Nephron (organoid): ENCODE results near the gene PSME1.

Source experiments
- H3K27ac Mint-ChIP-seq, 3 experiments: 2 replicates each; pipeline ENCODE4 v1.8.0; 2020; ENCODE audit warnings: mixed read lengths in 3 of 3, mild to moderate bottlenecking in 2 of 3, moderate library complexity in 1 of 3
- H3K27me3 Mint-ChIP-seq: 2 replicates; pipeline ENCODE4 v1.8.0; 2021; ENCODE audit warnings: low read depth, mild to moderate bottlenecking, moderate library complexity, mixed read lengths
- H3K36me3 Mint-ChIP-seq: 2 replicates; pipeline ENCODE4 v1.8.0; 2020; ENCODE audit warnings: low read depth, mixed read lengths
- H3K4me1 Mint-ChIP-seq: 2 replicates; pipeline ENCODE4 v1.8.0; 2020; ENCODE audit warnings: mixed read lengths
- H3K4me3 Mint-ChIP-seq, 3 experiments: 2 replicates each; pipeline ENCODE4 v1.8.0; 2020; ENCODE audit warnings: mild to moderate bottlenecking in 3 of 3, mixed read lengths in 3 of 3, moderate library complexity in 2 of 3
- H3K9me3 Mint-ChIP-seq: 2 replicates; pipeline ENCODE4 v1.8.0; 2020; ENCODE audit warnings: mixed read lengths
- CTCF ChIP-seq, 3 experiments: fragments of 200-600 bp; sonication (generic); IDR thresholded peaks; one replicate each; pipeline ENCODE4 v1.5.0; 2021; ENCODE audit warnings: antibody characterized with exemption in 3 of 3; ENCODE audit not compliant: unreplicated experiment in 3 of 3

Gene PSME1

DNA sequence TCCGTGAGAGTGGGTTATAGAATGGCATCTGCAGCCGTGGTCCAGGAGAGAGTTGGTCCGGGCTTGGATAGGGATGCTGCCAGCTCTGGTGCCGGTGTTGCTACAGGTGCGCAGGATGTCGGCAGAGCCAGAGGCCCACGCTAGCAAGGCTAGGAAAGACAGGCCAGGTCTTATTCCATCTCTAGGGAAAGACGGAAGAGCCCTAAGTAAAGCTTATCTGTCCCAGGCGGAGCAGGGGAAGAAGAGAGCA, 485 bp upstream of the PSME1 start:
- Mint-ChIP-seq H3K9me3 (no peaks in the 10 kb centered on the region), H3K27ac (peak overlapping the region; percentile 52 to 84 (median 60)), H3K27me3 (peaks cover 3% of the 10 kb centered on the region), H3K4me3 (peak overlapping the region; percentile 87 to 88 (median 88)), H3K36me3 (peaks cover 24% of the 10 kb centered on the region), H3K4me1 (peaks cover 57% of the 10 kb centered on the region)
- TF ChIP-seq CTCF (IDR thresholded peaks at IDR 0.05; ENCODE audit: unreplicated experiment in 3 of 3), result no peak

DNA sequence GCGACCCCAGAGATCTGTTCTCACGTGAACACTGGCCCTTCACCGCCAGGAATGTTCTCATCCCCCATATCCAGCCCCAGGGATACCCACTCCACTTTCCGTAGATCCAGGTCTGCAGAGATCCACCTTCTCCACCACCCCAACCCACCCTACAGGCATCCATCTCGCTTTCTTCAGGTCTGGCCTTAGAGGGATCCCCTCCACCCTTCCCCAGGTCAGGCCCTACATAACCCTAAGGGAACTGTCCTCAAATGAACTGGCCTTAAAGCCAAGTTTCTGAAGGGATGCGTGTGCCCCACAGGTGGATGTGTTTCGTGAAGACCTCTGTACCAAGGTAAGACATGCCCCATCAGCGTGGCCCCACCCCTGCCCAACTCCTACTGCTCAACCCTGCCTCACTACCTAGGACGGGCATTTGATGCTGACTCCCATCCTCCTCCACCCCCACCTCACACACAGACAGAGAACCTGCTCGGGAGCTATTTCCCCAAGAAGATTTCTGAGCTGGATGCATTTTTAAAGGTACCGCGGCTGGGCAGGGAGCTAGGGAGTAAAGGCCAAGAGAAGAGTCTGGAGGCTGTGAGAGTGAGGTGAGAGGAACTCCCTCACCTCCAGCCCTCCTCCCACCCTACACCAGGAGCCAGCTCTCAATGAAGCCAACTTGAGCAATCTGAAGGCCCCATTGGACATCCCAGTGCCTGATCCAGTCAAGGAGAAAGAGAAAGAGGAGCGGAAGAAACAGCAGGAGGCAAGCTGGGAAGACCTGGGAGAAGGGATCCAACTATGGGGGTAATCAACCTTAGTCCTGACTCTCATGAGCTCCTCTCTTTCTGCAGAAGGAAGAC, 912 bp downstream of the PSME1 start:
- peak overlapping the region; percentile 82 to 89 (median 86) for H3K4me3 Mint-ChIP-seq

DNA sequence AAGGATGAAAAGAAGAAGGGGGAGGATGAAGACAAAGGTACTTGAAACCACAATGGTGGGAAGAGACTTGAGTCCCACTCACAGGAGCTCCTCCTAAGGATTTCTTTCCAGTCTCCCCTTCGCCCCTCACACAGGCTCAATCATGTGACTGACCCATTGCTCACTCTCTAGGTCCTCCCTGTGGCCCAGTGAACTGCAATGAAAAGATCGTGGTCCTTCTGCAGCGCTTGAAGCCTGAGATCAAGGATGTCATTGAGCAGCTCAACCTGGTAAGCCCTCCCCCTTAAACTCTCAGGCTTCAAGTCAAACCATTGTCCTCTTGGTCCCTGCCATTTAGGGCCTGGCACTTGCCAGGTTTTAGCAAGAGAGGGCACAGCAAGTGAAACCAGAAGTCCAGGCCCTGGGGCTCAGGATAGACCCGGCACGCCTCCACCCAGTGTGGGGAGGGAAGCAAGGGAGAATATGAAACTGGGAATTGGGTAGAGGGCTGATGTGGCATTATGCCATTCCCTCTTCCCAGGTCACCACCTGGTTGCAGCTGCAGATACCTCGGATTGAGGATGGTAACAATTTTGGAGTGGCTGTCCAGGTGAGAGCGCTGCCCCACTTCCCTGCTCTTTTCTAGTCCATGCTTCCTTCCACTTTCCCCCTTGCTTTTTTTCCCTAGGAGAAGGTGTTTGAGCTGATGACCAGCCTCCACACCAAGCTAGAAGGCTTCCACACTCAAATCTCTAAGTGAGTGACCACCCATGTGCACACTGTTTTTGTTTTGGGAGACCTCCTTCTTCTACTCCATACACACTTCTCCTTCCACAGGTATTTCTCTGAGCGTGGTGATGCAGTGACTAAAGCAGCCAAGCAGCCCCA, 1.8 kb downstream of the PSME1 start:
- no peak for TF ChIP-seq CTCF (IDR thresholded peaks at IDR 0.05; ENCODE audit: unreplicated experiment in 3 of 3)
- Mint-ChIP-seq H3K4me3 (peak overlapping the region; percentile 86 to 98 (median 89)), H3K36me3 (peaks cover 24% of the 10 kb centered on the region), H3K4me1 (peaks cover 39% of the 10 kb centered on the region), H3K27me3 (peaks cover 3% of the 10 kb centered on the region), H3K9me3 (no peaks in the 10 kb centered on the region), H3K27ac (peak overlapping the region in 2 of 3 experiments; percentile 27 to 50)

More for the DNA sequence above, 912 bp downstream of the PSME1 start:
- TF ChIP-seq CTCF (IDR thresholded peaks at IDR 0.05; ENCODE audit: unreplicated experiment in 3 of 3), result no peak
- H3K4me1 Mint-ChIP-seq, result peaks cover 45% of the 10 kb centered on the region
- H3K27ac Mint-ChIP-seq, result peak overlapping the region; percentile 27 to 82 (median 50)
- H3K9me3 Mint-ChIP-seq, result no peaks in the 10 kb centered on the region
- peaks cover 3% of the 10 kb centered on the region for H3K27me3 Mint-ChIP-seq
- H3K36me3 Mint-ChIP-seq, result peaks cover 24% of the 10 kb centered on the region

- Mint-ChIP-seq H3K27ac (peak overlapping the region in 1 of 3 experiments; percentile 21), H3K4me3 (peak overlapping the region; percentile 86 to 98 (median 89)), H3K27me3 (peaks cover 3% of the 10 kb centered on the region), H3K36me3 (peaks cover 24% of the 10 kb centered on the region), H3K9me3 (no peaks in the 10 kb centered on the region), H3K4me1 (peaks cover 35% of the 10 kb centered on the region)
- TF ChIP-seq CTCF (IDR thresholded peaks at IDR 0.05; ENCODE audit: unreplicated experiment in 3 of 3), result no peak
Measured at GRCh38 chr14:24138396-24139271, 2.6 kb downstream of the PSME1 start.

DNA sequence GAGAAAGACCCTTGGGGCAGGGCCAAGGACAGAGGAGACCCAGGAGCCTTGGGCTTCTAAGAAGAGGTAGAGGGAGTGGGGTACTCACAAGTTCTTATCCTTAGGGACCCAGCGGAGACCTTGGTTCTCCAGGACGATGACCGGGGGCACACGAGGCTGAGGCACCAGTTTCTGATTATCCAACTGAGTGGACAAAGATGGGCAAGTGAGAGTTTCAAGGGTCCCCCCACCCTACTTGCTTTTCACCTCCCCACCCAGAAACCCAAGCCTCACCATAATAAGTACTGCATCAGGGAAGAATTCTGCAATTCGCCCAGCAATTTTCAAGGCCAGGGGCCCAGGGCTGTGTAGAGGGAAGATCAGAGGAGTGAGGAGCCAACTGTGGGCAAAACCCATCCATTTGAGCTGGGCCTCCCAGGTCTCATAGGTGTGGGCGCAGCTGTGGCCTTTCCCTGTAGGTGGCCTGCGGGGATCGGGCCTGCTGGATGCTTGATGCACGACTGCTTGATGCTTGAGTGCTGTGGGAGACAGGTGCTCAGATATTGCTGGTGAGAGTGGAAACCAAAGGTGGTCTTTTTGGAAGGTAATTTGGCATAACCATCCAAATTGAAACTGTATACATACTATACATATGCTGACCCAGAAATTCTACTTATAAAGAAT, 3.4 kb downstream of the PSME1 start:
- TF ChIP-seq CTCF (IDR thresholded peaks at IDR 0.05; ENCODE audit: unreplicated experiment in 3 of 3), result no peak
- Mint-ChIP-seq H3K27ac (peak overlapping the region; percentile 7 to 82 (median 17)), H3K9me3 (no peaks in the 10 kb centered on the region), H3K4me3 (peak overlapping the region; percentile 86 to 98 (median 89)), H3K27me3 (peaks cover 3% of the 10 kb centered on the region), H3K4me1 (peaks cover 35% of the 10 kb centered on the region), H3K36me3 (peaks cover 24% of the 10 kb centered on the region)
